MV-4-11 (cell line): ENCODE data around the gene EHD2.
A peak's percentile ranks its signal among the peaks of the same experiment; 100 is the strongest.
"Not testable (repeated sequence)": the region's sequence is repeated elsewhere in the genome, so short reads cannot be mapped to it uniquely, and the experiment has no call there.

ENCODE experiments used
- DNase-seq: peaks from one replicate; lab custom pipeline; 2025; lab: John Stamatoyannopoulos, UW

EHD2 gene

GRCh38 chr19:47749326-47749725 lies 36.1 kb downstream of the EHD2 start:
- peak; percentile 19 for DNase-seq

- DNase-seq: no peak
These were observed 37.5 kb downstream of the EHD2 start for GRCh38 chr19:47750752-47751151.

GRCh38 chr19:47752440-47753211 lies 39.4 kb downstream of the EHD2 start:
- DNase-seq: no peak

- no peak for DNase-seq
These were observed 41.2 kb downstream of the EHD2 start for GRCh38 chr19:47754206-47755064.

- no peak for DNase-seq
These were observed 42.0 kb downstream of the EHD2 start for GRCh38 chr19:47755065-47755761.

- DNase-seq: no peak
These were observed 42.8 kb downstream of the EHD2 start for GRCh38 chr19:47755762-47756626.

GRCh38 chr19:47756627-47756929 lies 43.4 kb downstream of the EHD2 start:
- no peak for DNase-seq

- DNase-seq: no peak
These were observed 43.9 kb downstream of the EHD2 start for GRCh38 chr19:47756953-47757608.

GRCh38 chr19:47757617-47758442 lies 44.6 kb downstream of the EHD2 start:
- no peak for DNase-seq

- DNase-seq: peak; percentile 74
These were observed 45.2 kb downstream of the EHD2 start for GRCh38 chr19:47758443-47758804.

- no peak for DNase-seq
These were observed 47.4 kb downstream of the EHD2 start for GRCh38 chr19:47760632-47760999.

- DNase-seq: no peak
These were observed 48.3 kb downstream of the EHD2 start for GRCh38 chr19:47761566-47761965.

GRCh38 chr19:47762151-47762550 lies 48.9 kb downstream of the EHD2 start:
- no peak for DNase-seq

- no peak for DNase-seq
These were observed 49.5 kb downstream of the EHD2 start for GRCh38 chr19:47762615-47763308.

- DNase-seq: not testable (repeated sequence)
These were observed 51.5 kb downstream of the EHD2 start for GRCh38 chr19:47764705-47765104.

- DNase-seq: peak; percentile 30
These were observed 52.5 kb downstream of the EHD2 start for GRCh38 chr19:47765523-47766358.

GRCh38 chr19:47766359-47766620 lies 53.1 kb downstream of the EHD2 start:
- no peak for DNase-seq

GRCh38 chr19:47766670-47767069 lies 53.4 kb downstream of the EHD2 start:
- no peak for DNase-seq

GRCh38 chr19:47767349-47767748 lies 54.1 kb downstream of the EHD2 start:
- DNase-seq: no peak
